H9 (cell line): ENCODE measurements around the gene WNT3A. TPM values are rescaled to one million over a fixed set of nuclear protein-coding genes. Genes with fewer than 3 reads are reported as not detected.

Experiments
- DNase-seq: peaks from one replicate; pipeline ENCODE4 v3.0.0-alpha.2; 2017
- H2AFZ ChIP-seq: one replicate; pipeline ENCODE4 v1.6.1; 2013; ENCODE audit warnings: mild to moderate bottlenecking, low read length, control low read depth, moderate library complexity
- H2AK5ac ChIP-seq: 2 replicates; pipeline ENCODE4 v1.6.1; 2013; ENCODE audit warnings: low read length, control low read depth, mixed read lengths; ENCODE audit not compliant: insufficient read length
- H2BK120ac ChIP-seq: one replicate; pipeline ENCODE4 v1.6.1; 2013; ENCODE audit warnings: low read depth, mild to moderate bottlenecking, low read length, control low read depth, inconsistent platforms; ENCODE audit not compliant: poor library complexity, severe bottlenecking
- H2BK12ac ChIP-seq: 2 replicates; pipeline ENCODE4 v1.6.1; 2013; ENCODE audit warnings: low read length, control low read depth, mixed read lengths, low read depth; ENCODE audit not compliant: insufficient read length
- H2BK15ac ChIP-seq: 2 replicates; pipeline ENCODE4 v1.6.1; 2013; ENCODE audit warnings: low read depth, low read length, control low read depth
- H2BK20ac ChIP-seq: one replicate; pipeline ENCODE4 v1.6.1; 2013; ENCODE audit warnings: low read depth, mild to moderate bottlenecking, low read length, control low read depth, inconsistent platforms; ENCODE audit not compliant: poor library complexity, severe bottlenecking
- H2BK5ac ChIP-seq: 2 replicates; pipeline ENCODE4 v1.6.1; 2013; ENCODE audit warnings: low read length, control low read depth, mixed read lengths; ENCODE audit not compliant: insufficient read length
- H3K14ac ChIP-seq: 2 replicates; pipeline ENCODE4 v1.6.1; 2013; ENCODE audit warnings: low read length, control low read depth; ENCODE audit not compliant: insufficient read depth
- H3K18ac ChIP-seq: 2 replicates; pipeline ENCODE4 v1.6.1; 2013; ENCODE audit warnings: low read depth, mild to moderate bottlenecking, mixed read lengths, low read length, control low read depth; ENCODE audit not compliant: insufficient read length
- H3K23ac ChIP-seq: 2 replicates; pipeline ENCODE4 v1.6.1; 2013; ENCODE audit warnings: low read length, control low read depth, mixed read lengths, low read depth; ENCODE audit not compliant: insufficient read length
- H3K23me2 ChIP-seq: 2 replicates; pipeline ENCODE4 v1.6.1; 2013; ENCODE audit warnings: low read depth, mild to moderate bottlenecking, mixed read lengths, low read length, control low read depth; ENCODE audit not compliant: insufficient read length, poor library complexity, severe bottlenecking
- H3K27ac ChIP-seq: 2 replicates; pipeline ENCODE4 v1.5.1; 2013; ENCODE audit warnings: low read length, control low read depth, mixed read lengths, low read depth; ENCODE audit not compliant: insufficient read length
- H3K27me3 ChIP-seq: 2 replicates; pipeline ENCODE4 v1.6.1; 2013; ENCODE audit warnings: low read length, control low read depth, inconsistent platforms; ENCODE audit not compliant: insufficient read depth
- H3K4ac ChIP-seq: 2 replicates; pipeline ENCODE4 v1.6.1; 2013; ENCODE audit warnings: low read depth, mild to moderate bottlenecking, control low read depth, inconsistent platforms, low read length, moderate library complexity
- H3K4me1 ChIP-seq: 2 replicates; pipeline ENCODE4 v1.6.1; 2013; ENCODE audit warnings: low read length, control low read depth, inconsistent platforms; ENCODE audit not compliant: insufficient read depth
- H3K4me2 ChIP-seq: 2 replicates; pipeline ENCODE4 v1.6.1; 2013; ENCODE audit warnings: low read length, control low read depth, mixed read lengths; ENCODE audit not compliant: insufficient read length, insufficient read depth
- H3K56ac ChIP-seq: 2 replicates; pipeline ENCODE4 v1.6.1; 2013; ENCODE audit warnings: low read depth, mild to moderate bottlenecking, mixed read lengths, low read length, control low read depth; ENCODE audit not compliant: insufficient read length
- H3K79me1 ChIP-seq: 2 replicates; pipeline ENCODE4 v1.6.1; 2013; ENCODE audit warnings: low read depth, mild to moderate bottlenecking, moderate library complexity, low read length, control low read depth, inconsistent platforms; ENCODE audit not compliant: insufficient read depth, poor library complexity, severe bottlenecking
- H3K79me2 ChIP-seq: 2 replicates; pipeline ENCODE4 v1.6.1; 2013; ENCODE audit warnings: low read length, control low read depth, inconsistent platforms; ENCODE audit not compliant: insufficient read depth
- H3K9ac ChIP-seq: 2 replicates; pipeline ENCODE4 v1.6.1; 2013; ENCODE audit warnings: low read length, control low read depth, mixed read lengths; ENCODE audit not compliant: insufficient read length; ENCODE audit errors: extremely low read depth
- H3K9me3 ChIP-seq: one replicate; pipeline ENCODE4 v1.6.1; 2013; ENCODE audit warnings: low read depth, low read length, inconsistent platforms; ENCODE audit not compliant: control insufficient read depth
- H3T11ph ChIP-seq: one replicate; pipeline ENCODE4 v1.6.1; 2013; ENCODE audit warnings: mild to moderate bottlenecking, low read length, control low read depth, inconsistent platforms
- H4K20me1 ChIP-seq: one replicate; pipeline ENCODE4 v1.6.1; 2013; ENCODE audit not compliant: control insufficient read depth, insufficient read length, insufficient read depth
- H4K5ac ChIP-seq: 2 replicates; pipeline ENCODE4 v1.6.1; 2013; ENCODE audit warnings: low read depth, mild to moderate bottlenecking, mixed read lengths, low read length, control low read depth; ENCODE audit not compliant: insufficient read length
- H4K8ac ChIP-seq: replicated peaks from 2 replicates; pipeline ENCODE4 v1.6.1; 2013; ENCODE audit warnings: low read length, control low read depth, mixed read lengths, low read depth; ENCODE audit not compliant: insufficient read length
- H4K91ac ChIP-seq: 2 replicates; pipeline ENCODE4 v1.6.1; 2013; ENCODE audit warnings: low read depth, mild to moderate bottlenecking, moderate library complexity, mixed read lengths, low read length, control low read depth; ENCODE audit not compliant: insufficient read length
- H3K27ac Mint-ChIP-seq, 3 experiments: 2 replicates in 2 of 3; 3 replicates in 1 of 3; pipeline ENCODE4 v1.8.0; 2020 to 2021; ENCODE audit warnings: mixed read lengths in 3 of 3, mild to moderate bottlenecking in 1 of 3, moderate library complexity in 1 of 3
- H3K27me3 Mint-ChIP-seq: 2 replicates; pipeline ENCODE4 v1.8.0; 2021; ENCODE audit warnings: low read depth, mild to moderate bottlenecking, moderate library complexity, mixed read lengths
- H3K36me3 Mint-ChIP-seq, 3 experiments: 2 replicates in 2 of 3; 3 replicates in 1 of 3; pipeline ENCODE4 v1.8.0; 2020 to 2021; ENCODE audit warnings: low read depth in 3 of 3, mixed read lengths in 3 of 3; ENCODE audit not compliant: insufficient read depth in 1 of 3
- H3K4me1 Mint-ChIP-seq, 2 experiments: 2 replicates each; pipeline ENCODE4 v1.8.0; 2020; ENCODE audit warnings: mixed read lengths in 2 of 2
- H3K4me3 Mint-ChIP-seq, 2 experiments: 2 replicates in 1 of 2; 3 replicates in 1 of 2; pipeline ENCODE4 v1.8.0; 2020 to 2021; ENCODE audit warnings: mild to moderate bottlenecking in 2 of 2, mixed read lengths in 2 of 2, moderate library complexity in 1 of 2
- H3K9me3 Mint-ChIP-seq, 2 experiments: 2 replicates in 1 of 2; 3 replicates in 1 of 2; pipeline ENCODE4 v1.8.0; 2020; ENCODE audit warnings: mild to moderate bottlenecking in 2 of 2, mixed read lengths in 2 of 2, moderate library complexity in 1 of 2
- CTCF ChIP-seq: fragments of 200-600 bp; sonication (generic); conservative IDR thresholded peaks from 3 replicates; pipeline ENCODE4 v1.8.0; 2021; ENCODE audit warnings: antibody characterized with exemption, mild to moderate bottlenecking
- WGBS: extraction: QIAGEN DNeasy Blood & Tissue Kit; methylation state at CpG from one replicate; pipeline ENCODE4 v1.1.7; 2013; ENCODE audit warnings: missing lambda C conversion rate, low lambda C conversion rate, mixed read lengths; ENCODE audit not compliant: insufficient read length; ENCODE audit errors: extremely low coverage; 5-methylcytosine and 5-hydroxymethylcytosine counted together
- total RNA-seq: library from RNA; stranded (reverse); gene quantifications from 2 replicates; pipeline ENCODE4 v1.2.1, GENCODE V29; 2021

The WNT3A gene
- total RNA-seq, 1 experiment from 2014 or later = 0.17 TPM

- Histone ChIP-seq H3T11ph (no peak overlapping the region), H3K9me3 (no peaks in the 10 kb centered on the region), H3K27me3 (no peaks in the 10 kb centered on the region), H2AK5ac (no peak overlapping the region), H4K91ac (no peak overlapping the region), H3K14ac (peak overlapping the region; percentile 92), H3K79me1 (peaks cover 3% of the 10 kb centered on the region), H2BK20ac (no peak overlapping the region), H2BK120ac (no peak overlapping the region), H3K23ac (no peak overlapping the region), H3K9ac (peak overlapping the region; percentile 84), H2BK5ac (no peak overlapping the region), H2BK15ac (no peak overlapping the region), H3K23me2 (peaks cover 10% of the 10 kb centered on the region), H3K4me2 (peak overlapping the region; percentile 87), H4K5ac (no peak overlapping the region), H3K27ac (no peak overlapping the region), H3K79me2 (no peaks in the 10 kb centered on the region), H3K18ac (peak overlapping the region; percentile 86), H4K8ac (no peak overlapping the region), H4K20me1 (no peaks in the 10 kb centered on the region), H2AFZ (no peak overlapping the region), H2BK12ac (no peak overlapping the region), H3K56ac (peak overlapping the region; percentile 1), H3K4me1 (no peaks in the 10 kb centered on the region), H3K4ac (no peak overlapping the region)
- H3K27ac Mint-ChIP-seq = peak overlapping the region in 2 of 3 experiments; percentile 31 to 90; a peak in 2 of 7 replicates
- no peak for DNase-seq
- peaks cover 20 to 22% of the 10 kb centered on the region in 2 experiments for H3K4me1 Mint-ChIP-seq
- peaks cover 16% of the 10 kb centered on the region for H3K27me3 Mint-ChIP-seq
- H3K36me3 Mint-ChIP-seq = peaks cover 15 to 19% (median 16%) of the 10 kb centered on the region in 3 experiments; a peak in 6 of 7 replicates
- no peak for TF ChIP-seq CTCF
- no CpG with 5 or more reads among the region's 8 CpGs for WGBS
- H3K4me3 Mint-ChIP-seq = peak overlapping the region; percentile 88 to 95
- no peaks in the 10 kb centered on the region for H3K9me3 Mint-ChIP-seq
These were observed 101.9 kb downstream of the WNT3A start for GRCh38 chr1:228108742-228109072.
